ENCODE results near the gene UGP2. TPM values are rescaled to one million over a fixed set of nuclear protein-coding genes. Genes with fewer than 3 reads are reported as not detected.

Gene UGP2
- total RNA-seq, 2 donors from 2014 or later, result 57.3 to 68.6 TPM

- Histone ChIP-seq H3K27me3 (replicated peaks; ENCODE audit: insufficient read depth) (no peaks in the 10 kb centered on the region), H3K27ac (no peak overlapping the region), H3K36me3 (no peaks in the 10 kb centered on the region), H3K4me3 (no peak overlapping the region), H3K9me3 (no peaks in the 10 kb centered on the region), H3K4me1 (replicated peaks) (no peaks in the 10 kb centered on the region)
- whole genome bisulfite sequencing, result 85% methylated on average over 3 of the region's 3 CpGs
- no peak for TF ChIP-seq POLR2AphosphoS5 (IDR thresholded peaks at IDR 0.05)
- no peak for TF ChIP-seq POLR2A (IDR thresholded peaks at IDR 0.05)
- TF ChIP-seq CTCF (IDR thresholded peaks at IDR 0.05), result no peak
- intact Hi-C loops (cut with DNase I), result no loop called here
- DNase-seq (ENCODE audit: low spot score), result no peak
These were observed 20.3 kb upstream of the UGP2 start for GRCh38 chr2:63821396-63821795.

GRCh38 chr2:63822478-63822877, 19.2 kb upstream of the UGP2 start:
- H3K36me3 ChIP-seq, result no peaks in the 10 kb centered on the region
- intact Hi-C loops (cut with DNase I), result no loop called here
- TF ChIP-seq POLR2A (IDR thresholded peaks at IDR 0.05), result no peak
- no peak for TF ChIP-seq CTCF (IDR thresholded peaks at IDR 0.05)
- TF ChIP-seq POLR2AphosphoS5 (IDR thresholded peaks at IDR 0.05), result no peak
- no peak for DNase-seq (ENCODE audit: low spot score)
- WGBS, result 97% methylated on average over 3 of the region's 3 CpGs
- H3K27ac ChIP-seq, result no peak overlapping the region
- H3K9me3 ChIP-seq, result no peaks in the 10 kb centered on the region
- H3K4me3 ChIP-seq, result no peak overlapping the region
- H3K4me1 ChIP-seq (replicated peaks), result no peaks in the 10 kb centered on the region
- H3K27me3 ChIP-seq (replicated peaks; ENCODE audit: insufficient read depth), result no peaks in the 10 kb centered on the region

- Histone ChIP-seq H3K9me3 (no peaks in the 10 kb centered on the region), H3K4me3 (no peak overlapping the region), H3K27ac (no peak overlapping the region), H3K4me1 (replicated peaks) (no peaks in the 10 kb centered on the region), H3K36me3 (no peaks in the 10 kb centered on the region), H3K27me3 (replicated peaks; ENCODE audit: insufficient read depth) (no peaks in the 10 kb centered on the region)
- DNase-seq (ENCODE audit: low spot score), result no peak
- TF ChIP-seq CTCF (IDR thresholded peaks at IDR 0.05) (no peak), POLR2A (IDR thresholded peaks at IDR 0.05) (no peak), POLR2AphosphoS5 (IDR thresholded peaks at IDR 0.05) (no peak)
- intact Hi-C loops (cut with DNase I), result no loop called here
These were observed 13.9 kb upstream of the UGP2 start for GRCh38 chr2:63827749-63828148.

GRCh38 chr2:63831176-63831575, 10.5 kb upstream of the UGP2 start:
- no peak for DNase-seq (ENCODE audit: low spot score)
- intact Hi-C loops (cut with DNase I), result no loop called here
- no peak overlapping the region for H3K4me3 ChIP-seq
- no peaks in the 10 kb centered on the region for H3K27me3 ChIP-seq (replicated peaks; ENCODE audit: insufficient read depth)
- H3K36me3 ChIP-seq, result no peaks in the 10 kb centered on the region
- no peak overlapping the region for H3K27ac ChIP-seq
- H3K4me1 ChIP-seq (replicated peaks), result no peaks in the 10 kb centered on the region
- H3K9me3 ChIP-seq, result no peaks in the 10 kb centered on the region
- TF ChIP-seq CTCF (IDR thresholded peaks at IDR 0.05), result no peak
- 77% methylated on average over 1 of the region's 1 CpG for WGBS

GRCh38 chr2:63834401-63834800, 7.3 kb upstream of the UGP2 start:
- TF ChIP-seq CTCF (IDR thresholded peaks at IDR 0.05) (no peak), POLR2AphosphoS5 (IDR thresholded peaks at IDR 0.05) (no peak)
- WGBS, result 98% methylated on average over 2 of the region's 2 CpGs
- H3K36me3 ChIP-seq, result no peaks in the 10 kb centered on the region
- H3K4me1 ChIP-seq (replicated peaks), result no peaks in the 10 kb centered on the region
- H3K27ac ChIP-seq, result no peak overlapping the region
- H3K27me3 ChIP-seq (replicated peaks; ENCODE audit: insufficient read depth), result no peaks in the 10 kb centered on the region
- no peak for DNase-seq (ENCODE audit: low spot score)
- no peak overlapping the region for H3K4me3 ChIP-seq
- intact Hi-C loops (cut with DNase I), result no loop called here
- no peaks in the 10 kb centered on the region for H3K9me3 ChIP-seq
